Mesenteric fat pad (tissue), 1 donor: Measurements from ENCODE around the gene MTMR2. TPM values are rescaled to one million over a fixed set of nuclear protein-coding genes. Genes with fewer than 3 reads are reported as not detected.
"Not testable (repeated sequence)": the region's sequence is repeated elsewhere in the genome, so short reads cannot be mapped to it uniquely, and the experiment has no call there.

Source experiments
- DNase-seq: peaks from one replicate; pipeline ENCODE4 v3.0.0-alpha.2; 2020; ENCODE audit warnings: low spot score
- total RNA-seq: library from RNA; stranded (reverse); fragmentation: NEBNext Ultra II Directional; extraction: Animal tissue kit (Norgen Biotek cat#: 25700); gene quantifications from one replicate; pipeline ENCODE4 v1.2.1, GENCODE V29; 2021
- donor health status: DM: yes; HTN: yes; CAD: no.

MTMR2 gene
- total RNA-seq, 1 donor from 2014 or later = 32.4 TPM

- DNase-seq = no peak
These were observed 96.2 kb downstream of the MTMR2 start for GRCh38 chr11:95827696-95828095.

DNA sequence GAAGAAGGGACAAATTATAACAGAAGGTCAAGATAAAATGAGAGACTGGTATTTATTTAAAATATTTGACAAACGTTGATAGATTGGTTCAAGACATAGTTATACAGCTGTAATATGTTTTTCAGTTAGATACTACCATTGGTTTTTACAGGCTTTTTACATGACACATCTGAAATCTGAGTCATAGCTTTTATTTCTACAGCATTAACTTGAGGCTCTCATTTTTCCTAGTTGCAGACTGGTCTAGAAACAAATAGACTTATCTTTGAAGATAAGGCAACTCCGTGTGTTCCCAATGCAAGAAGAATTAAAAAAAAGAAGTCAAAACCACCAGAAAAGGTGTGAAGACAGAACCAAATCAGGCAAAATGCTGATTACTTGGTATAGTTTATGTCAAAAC, 102.3 kb downstream of the MTMR2 start:
- DNase-seq = no peak

GRCh38 chr11:95816037-95816436, 107.9 kb downstream of the MTMR2 start:
- DNase-seq = no peak

- not testable (repeated sequence) for DNase-seq
These were observed 112.9 kb downstream of the MTMR2 start for GRCh38 chr11:95811052-95811451.

GRCh38 chr11:95806464-95806863, 117.4 kb downstream of the MTMR2 start:
- not testable (repeated sequence) for DNase-seq

GRCh38 chr11:95805869-95806268, 118.0 kb downstream of the MTMR2 start:
- DNase-seq = no peak

- DNase-seq = no peak
These were observed 119.9 kb downstream of the MTMR2 start for GRCh38 chr11:95803973-95804372.

GRCh38 chr11:95802806-95803205, 121.1 kb downstream of the MTMR2 start:
- no peak for DNase-seq

GRCh38 chr11:95800438-95800837, 123.5 kb downstream of the MTMR2 start:
- no peak for DNase-seq

DNA sequence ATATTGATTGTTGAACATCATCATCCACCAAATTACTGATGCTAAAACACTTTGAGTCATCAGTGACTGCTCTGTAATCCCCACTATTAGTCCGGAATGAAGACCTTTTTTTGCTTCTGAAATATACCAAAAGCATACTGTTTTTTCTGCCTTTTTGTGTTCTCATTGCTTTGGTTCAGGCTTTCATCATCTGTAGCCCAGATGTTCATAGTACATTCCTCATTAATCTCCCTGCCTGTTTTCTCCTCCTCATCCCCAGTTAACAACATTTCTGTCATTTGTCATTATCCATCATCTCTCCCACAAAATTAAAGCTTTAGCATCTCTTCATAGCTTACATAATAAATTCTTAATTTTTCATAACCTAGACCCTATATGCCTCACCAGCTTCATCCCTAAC, 124.4 kb downstream of the MTMR2 start:
- DNase-seq = no peak

GRCh38 chr11:95796501-95796900, 127.4 kb downstream of the MTMR2 start:
- DNase-seq = no peak

- no peak for DNase-seq
These were observed 128.1 kb downstream of the MTMR2 start for GRCh38 chr11:95795627-95796295.

DNA sequence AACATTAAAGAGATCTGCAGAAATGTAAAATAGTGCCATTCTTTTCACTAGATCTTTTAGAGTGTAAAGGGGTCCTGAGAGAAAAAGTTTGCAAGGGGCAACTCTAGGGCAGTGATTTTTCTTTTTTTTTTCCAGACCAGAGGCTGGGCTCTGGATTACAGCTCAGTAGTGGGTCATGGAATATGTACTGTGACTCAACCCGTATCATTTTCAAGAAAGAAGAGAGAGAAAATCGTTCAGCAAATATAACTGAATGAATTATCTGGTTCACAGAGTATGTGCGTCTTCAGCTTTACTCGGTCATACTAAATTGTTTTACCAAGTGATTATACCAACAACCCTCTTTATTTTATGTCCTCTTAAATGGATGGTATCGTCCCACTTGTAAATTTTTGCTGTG, 129.8 kb downstream of the MTMR2 start:
- DNase-seq = no peak

GRCh38 chr11:95793116-95793515, 130.8 kb downstream of the MTMR2 start:
- DNase-seq = no peak

DNA sequence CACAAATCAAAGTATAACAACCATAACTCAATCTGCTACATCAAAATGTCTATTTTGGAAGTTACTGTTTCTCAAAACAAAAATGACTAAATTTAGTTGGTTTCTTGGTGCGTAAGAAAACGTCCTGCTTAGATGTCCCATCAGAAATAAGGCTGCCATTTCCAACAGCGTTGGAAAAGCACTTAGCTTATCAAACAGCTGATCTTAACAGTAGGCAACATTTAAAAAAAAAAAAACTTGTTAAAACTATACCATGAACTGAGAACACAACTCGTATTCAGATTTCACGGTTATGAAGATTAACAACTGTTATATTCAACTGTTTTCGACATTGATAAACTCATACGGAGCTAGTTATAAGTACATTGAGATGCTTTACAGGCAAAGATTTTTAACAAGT, 131.2 kb downstream of the MTMR2 start:
- DNase-seq = no peak

- no peak for DNase-seq
These were observed 131.7 kb downstream of the MTMR2 start for GRCh38 chr11:95792200-95792599.

GRCh38 chr11:95791709-95792033, 132.2 kb downstream of the MTMR2 start:
- DNase-seq = no peak

DNA sequence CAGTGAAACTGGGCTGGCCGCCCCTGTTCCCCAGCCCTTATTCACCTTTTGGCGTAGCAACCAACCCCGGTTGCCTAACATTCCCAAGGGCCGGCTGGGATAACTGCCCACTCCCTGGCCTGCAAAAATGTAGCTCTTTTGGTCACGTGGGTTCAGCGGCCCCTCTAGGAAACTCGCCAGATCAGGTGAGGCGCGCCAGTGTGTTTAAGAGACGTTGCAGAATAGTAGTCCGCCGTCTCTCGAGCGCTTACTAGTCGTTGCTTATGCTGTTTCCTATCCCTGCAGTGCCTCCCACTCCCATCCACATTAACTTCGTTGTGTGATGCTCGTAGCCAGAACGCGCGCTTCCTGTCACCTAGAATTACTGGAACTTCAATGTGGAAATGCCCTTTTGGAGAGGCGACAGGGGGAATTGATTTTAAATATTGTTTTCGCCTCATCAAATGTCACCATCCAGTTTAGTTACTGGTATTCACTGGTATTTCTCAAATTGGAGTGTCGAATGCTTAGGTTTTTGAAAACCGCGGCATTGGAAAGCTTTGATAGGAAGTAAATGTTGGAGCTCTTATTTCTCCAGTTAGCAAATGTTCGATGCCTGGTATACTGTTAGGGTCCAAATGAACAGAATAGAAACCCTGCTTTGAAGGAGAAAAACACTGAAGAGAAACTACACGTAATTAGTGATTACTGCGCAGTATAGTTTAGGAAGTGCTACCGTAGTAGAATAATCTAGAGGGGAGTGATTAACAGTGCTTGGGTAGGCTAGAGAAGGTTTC, 132.8 kb downstream of the MTMR2 start:
- DNase-seq = peak; percentile 89

DNA sequence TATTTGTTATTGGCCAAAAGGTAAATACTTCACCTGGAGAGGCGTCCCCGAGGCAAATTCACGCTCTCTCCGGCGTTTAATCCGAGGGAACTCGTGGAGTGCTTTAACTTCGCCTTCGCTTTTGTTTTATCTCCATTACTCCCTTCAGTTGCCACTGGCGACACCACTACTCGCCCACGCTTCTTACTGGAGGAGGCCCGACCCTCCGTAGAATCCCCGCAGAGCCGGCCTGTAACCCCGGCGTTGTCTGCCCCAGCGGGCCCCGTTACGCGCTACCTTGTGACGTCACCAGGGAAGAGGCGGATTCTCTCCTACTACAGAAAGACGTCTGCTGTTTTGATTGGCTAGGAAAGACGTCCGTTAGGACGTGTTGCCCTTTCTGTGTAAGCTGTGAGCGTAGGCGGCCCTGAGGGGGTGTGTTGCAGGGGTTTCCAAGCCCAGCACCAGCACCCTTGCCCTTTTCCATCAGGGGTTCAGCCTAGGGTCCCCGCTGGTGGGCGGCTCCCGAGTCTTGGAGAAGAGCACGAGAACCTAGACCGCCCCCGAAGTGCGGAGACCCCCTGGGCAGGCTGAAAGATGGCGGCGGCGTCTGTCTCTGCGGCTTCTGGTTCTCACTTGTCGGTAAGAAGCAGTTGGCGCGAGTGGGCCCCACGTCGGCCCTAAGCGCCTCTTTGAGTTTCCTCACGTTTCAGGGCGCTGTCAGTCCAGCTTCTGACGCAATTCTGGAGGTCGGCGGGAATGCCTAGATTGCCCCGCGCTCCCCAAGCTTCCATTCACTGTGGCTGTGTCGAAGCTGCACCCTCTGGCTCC, 133.6 kb downstream of the MTMR2 start, which contains the start of gene CEP57:
TSS of gene CEP57 (plus strand) at position 376 of the 810 bp plus-strand sequence. CDS start at position 577, 201 bp downstream.
- DNase-seq = peak; percentile 96

DNA sequence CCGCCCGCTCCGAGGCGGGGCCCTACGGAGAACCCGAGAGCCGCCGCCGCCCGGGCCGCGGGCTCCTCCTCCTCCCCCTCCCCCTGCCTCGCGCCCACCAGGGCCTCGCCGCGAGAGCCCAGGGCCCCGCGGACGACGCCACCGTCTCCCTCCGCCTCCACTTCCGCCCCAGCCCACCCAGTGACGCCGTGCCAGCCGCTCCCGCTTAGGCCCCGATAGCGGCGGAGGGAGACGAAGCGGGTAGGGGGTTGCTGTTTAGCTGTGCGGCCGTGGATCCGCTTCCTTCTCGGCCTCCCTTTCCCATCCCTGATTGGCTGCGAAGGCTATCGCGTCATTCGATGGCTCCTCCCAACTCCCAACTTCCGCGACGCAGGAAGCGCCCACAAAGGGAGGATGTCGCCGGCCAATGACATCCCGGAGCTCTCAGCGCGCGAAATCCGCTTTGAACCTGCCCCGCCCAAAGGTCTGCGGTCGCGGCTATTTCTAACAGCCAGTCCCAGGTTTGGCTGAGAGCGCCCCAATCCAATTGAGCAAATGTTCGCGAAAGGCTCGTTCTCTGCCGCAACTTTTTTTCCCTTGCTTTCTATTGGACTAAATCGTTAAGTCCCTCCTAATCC, 134.3 kb downstream of the MTMR2 start, which contains the start of gene FAM76B:
TSS of gene FAM76B (minus strand) at position 277 of the 617 bp plus-strand sequence. CDS start 304 bp downstream, outside the sequence.
- peak; percentile 99 for DNase-seq

- peak; percentile 81 for DNase-seq
These were observed 134.9 kb downstream of the MTMR2 start for GRCh38 chr11:95788921-95789505.
